ENCODE results near the gene C4orf50.

- TF ChIP-seq CTCF (conservative IDR thresholded peaks at IDR 0.05) (no peak), EZH2 (IDR thresholded peaks at IDR 0.05; ENCODE audit: low read depth) (no peak)
Observed at GRCh38 chr4:5854929-5855328, 163.3 kb downstream of the C4orf50 start.

Data from PC-9 (cell line).